Astrocyte (in vitro differentiated cells and primary cell): Measurements from ENCODE around the gene EGLN1. TPM values are rescaled to one million over a fixed set of nuclear protein-coding genes. Genes with fewer than 3 reads are reported as not detected.
A peak's percentile ranks its signal among the peaks of the same experiment; 100 is the strongest.

ENCODE experiments used
- DNase-seq: peaks from one replicate; pipeline ENCODE4 v3.0.0-alpha.2; 2010; ENCODE audit warnings: low read depth
- FAIRE-seq: peaks from 2 replicates; lab custom pipeline; 2011; peaks lifted over from hg19 to GRCh38; lab: Jason Lieb, UNC
- H2AFZ ChIP-seq: 2 replicates; pipeline ENCODE4 v1.6.0; 2012; ENCODE audit warnings: low read depth, low read length, inconsistent platforms
- H3K27ac ChIP-seq: 2 replicates; pipeline ENCODE4 v1.5.1; 2011; ENCODE audit warnings: low read depth, low read length, inconsistent platforms
- H3K27me3 ChIP-seq: 2 replicates; pipeline ENCODE4 v1.6.0; 2011; ENCODE audit warnings: low read length, inconsistent platforms; ENCODE audit not compliant: insufficient read depth
- H3K36me3 ChIP-seq: 2 replicates; pipeline ENCODE4 v1.5.1; 2011; ENCODE audit warnings: low read length, inconsistent platforms; ENCODE audit not compliant: insufficient read depth
- H3K4me1 ChIP-seq: 2 replicates; pipeline ENCODE4 v1.5.1; 2011; ENCODE audit warnings: low read length, inconsistent platforms; ENCODE audit not compliant: insufficient read depth
- H3K4me2 ChIP-seq: 2 replicates; pipeline ENCODE4 v1.6.0; 2012; ENCODE audit warnings: low read length, inconsistent platforms
- H3K4me3 ChIP-seq: 2 replicates; pipeline ENCODE4 v1.5.1; 2011; ENCODE audit warnings: low read depth, mild to moderate bottlenecking, low read length, inconsistent platforms; ENCODE audit not compliant: insufficient read depth
- H3K79me2 ChIP-seq: 2 replicates; pipeline ENCODE4 v1.6.0; 2012; ENCODE audit warnings: mild to moderate bottlenecking, low read length, inconsistent platforms; ENCODE audit not compliant: insufficient read depth
- H3K9ac ChIP-seq: 2 replicates; pipeline ENCODE4 v1.6.0; 2012; ENCODE audit warnings: mild to moderate bottlenecking, low read length, inconsistent platforms
- H3K9me3 ChIP-seq: 2 replicates; pipeline ENCODE4 v1.5.1; 2012; ENCODE audit warnings: low read depth, mild to moderate bottlenecking, low read length, inconsistent platforms; ENCODE audit not compliant: insufficient read depth
- H4K20me1 ChIP-seq: 2 replicates; pipeline ENCODE4 v1.6.0; 2012; ENCODE audit warnings: low read length, inconsistent platforms; ENCODE audit not compliant: insufficient read depth
- H3K27ac Mint-ChIP-seq: one replicate; pipeline ENCODE4 v1.8.0; 2021; ENCODE audit warnings: mild to moderate bottlenecking, mixed read lengths; ENCODE audit not compliant: unreplicated experiment
- H3K27me3 Mint-ChIP-seq: one replicate; pipeline ENCODE4 v1.8.0; 2021; ENCODE audit warnings: low read depth, mixed read lengths; ENCODE audit not compliant: unreplicated experiment
- H3K36me3 Mint-ChIP-seq: one replicate; pipeline ENCODE4 v1.8.0; 2021; ENCODE audit warnings: low read depth, mixed read lengths; ENCODE audit not compliant: unreplicated experiment
- H3K4me1 Mint-ChIP-seq: one replicate; pipeline ENCODE4 v1.8.0; 2021; ENCODE audit warnings: low read depth, mixed read lengths; ENCODE audit not compliant: unreplicated experiment
- H3K4me3 Mint-ChIP-seq: one replicate; pipeline ENCODE4 v1.8.0; 2021; ENCODE audit warnings: mild to moderate bottlenecking, moderate library complexity, mixed read lengths; ENCODE audit not compliant: unreplicated experiment
- H3K9me3 Mint-ChIP-seq: one replicate; pipeline ENCODE4 v1.8.0; 2021; ENCODE audit warnings: mild to moderate bottlenecking, mixed read lengths; ENCODE audit not compliant: unreplicated experiment
- EZH2 ChIP-seq: IDR thresholded peaks from 2 replicates; pipeline ENCODE4 v1.6.1; 2012; ENCODE audit warnings: mild to moderate bottlenecking, low read length, inconsistent platforms; ENCODE audit not compliant: insufficient read depth
- total RNA-seq: library from RNA; stranded (reverse); gene quantifications from 2 replicates; pipeline ENCODE4 v1.2.1, GENCODE V29; 2021
- TF ChIP-seq, protein P1 (sequence below): IDR thresholded peaks from 2 replicates; pipeline ENCODE4 v1.5.1; 2011; ENCODE audit warnings: low read depth, mild to moderate bottlenecking, inconsistent platforms, low read length, moderate library complexity; ENCODE audit not compliant: insufficient read depth

EGLN1 gene
- total RNA-seq, 1 donor from 2014 or later: 34.5 TPM

DNA sequence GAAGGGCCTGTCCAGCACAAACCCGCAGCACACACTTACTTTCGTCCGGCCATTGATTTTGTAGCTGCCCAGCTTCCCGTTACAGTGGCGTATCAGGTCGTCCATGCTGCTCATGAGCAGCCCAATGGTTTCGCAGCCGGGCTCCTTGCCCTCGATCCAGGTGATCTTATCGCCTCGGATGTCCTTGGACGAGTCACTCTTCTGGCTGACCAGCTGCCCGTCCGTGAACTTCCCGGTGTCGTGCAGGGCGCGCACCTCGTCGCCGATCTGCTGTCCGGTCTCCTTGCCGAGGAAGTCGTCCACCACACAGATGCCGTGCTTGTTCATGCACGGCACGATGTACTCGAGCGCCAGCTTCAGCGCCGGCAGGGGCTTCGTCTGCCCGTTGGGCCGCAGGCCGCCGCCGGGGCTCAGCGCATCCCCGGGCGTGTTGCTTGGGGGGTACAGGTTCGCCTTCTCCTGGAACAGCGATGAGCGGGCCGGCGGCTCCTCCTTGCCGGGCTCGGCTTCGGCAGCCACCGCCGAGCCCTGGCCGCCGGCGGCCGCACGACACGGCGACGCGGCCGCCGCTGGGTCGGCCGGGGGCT lies 1.0 kb downstream of the EGLN1 start:
- no peaks in the 10 kb centered on the region for H3K27me3 Mint-ChIP-seq
- Histone ChIP-seq H3K27ac (peak overlapping the region; percentile 81), H3K9me3 (no peaks in the 10 kb centered on the region), H3K36me3 (peaks cover 2% of the 10 kb centered on the region), H3K4me3 (peak overlapping the region; percentile 92), H3K79me2 (peaks cover 53% of the 10 kb centered on the region), H3K4me1 (peaks cover 20% of the 10 kb centered on the region), H3K9ac (peak overlapping the region; percentile 92), H3K4me2 (peak overlapping the region; percentile 97), H2AFZ (peak overlapping the region; percentile 82), H4K20me1 (peaks cover 39% of the 10 kb centered on the region), H3K27me3 (no peaks in the 10 kb centered on the region)
- peaks cover 20% of the 10 kb centered on the region for H3K4me1 Mint-ChIP-seq
- TF ChIP-seq, protein P1, sequence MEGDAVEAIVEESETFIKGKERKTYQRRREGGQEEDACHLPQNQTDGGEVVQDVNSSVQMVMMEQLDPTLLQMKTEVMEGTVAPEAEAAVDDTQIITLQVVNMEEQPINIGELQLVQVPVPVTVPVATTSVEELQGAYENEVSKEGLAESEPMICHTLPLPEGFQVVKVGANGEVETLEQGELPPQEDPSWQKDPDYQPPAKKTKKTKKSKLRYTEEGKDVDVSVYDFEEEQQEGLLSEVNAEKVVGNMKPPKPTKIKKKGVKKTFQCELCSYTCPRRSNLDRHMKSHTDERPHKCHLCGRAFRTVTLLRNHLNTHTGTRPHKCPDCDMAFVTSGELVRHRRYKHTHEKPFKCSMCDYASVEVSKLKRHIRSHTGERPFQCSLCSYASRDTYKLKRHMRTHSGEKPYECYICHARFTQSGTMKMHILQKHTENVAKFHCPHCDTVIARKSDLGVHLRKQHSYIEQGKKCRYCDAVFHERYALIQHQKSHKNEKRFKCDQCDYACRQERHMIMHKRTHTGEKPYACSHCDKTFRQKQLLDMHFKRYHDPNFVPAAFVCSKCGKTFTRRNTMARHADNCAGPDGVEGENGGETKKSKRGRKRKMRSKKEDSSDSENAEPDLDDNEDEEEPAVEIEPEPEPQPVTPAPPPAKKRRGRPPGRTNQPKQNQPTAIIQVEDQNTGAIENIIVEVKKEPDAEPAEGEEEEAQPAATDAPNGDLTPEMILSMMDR: no peak
- TF ChIP-seq EZH2: no peak
- H3K9me3 Mint-ChIP-seq: no peaks in the 10 kb centered on the region
- H3K4me3 Mint-ChIP-seq: peak overlapping the region; percentile 93
- H3K36me3 Mint-ChIP-seq: peaks cover 2% of the 10 kb centered on the region
- DNase-seq (peak; percentile 60), FAIRE-seq (no peak)
- peak overlapping the region; percentile 96 for H3K27ac Mint-ChIP-seq

DNA sequence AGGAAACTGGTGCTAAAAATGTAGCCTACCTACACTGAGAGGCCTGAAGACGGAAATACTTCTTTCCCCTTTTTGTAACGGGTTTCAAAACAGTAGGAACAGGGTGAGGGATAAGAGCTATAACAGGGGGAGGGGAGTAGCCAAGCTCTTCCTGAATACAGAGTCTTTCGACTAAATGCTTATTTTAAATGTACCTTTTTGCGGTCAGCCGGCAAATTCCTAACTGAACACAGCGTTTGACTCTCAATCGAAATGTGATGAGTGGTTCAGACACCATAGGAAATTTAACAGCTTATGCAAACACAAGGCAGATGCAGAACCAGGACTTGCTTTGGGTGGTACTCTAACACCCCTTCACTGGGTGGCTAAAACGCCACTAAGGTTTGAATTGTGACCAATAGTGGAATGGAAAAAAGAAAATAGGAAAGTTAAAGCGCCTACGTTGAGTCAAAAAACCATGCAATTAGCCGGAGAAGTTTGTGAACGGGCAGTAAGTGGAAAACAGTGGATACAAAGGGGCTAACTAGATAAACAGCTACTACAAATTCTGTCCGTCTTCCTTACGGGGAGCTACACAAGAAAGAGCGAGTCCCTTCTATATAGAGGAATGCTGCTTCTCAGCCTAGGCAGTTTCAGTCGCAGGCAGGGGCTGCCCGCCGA lies 1.7 kb downstream of the EGLN1 start:
- peak; percentile 39 for DNase-seq
- Histone ChIP-seq H3K4me2 (peak overlapping the region; percentile 97), H3K4me1 (peaks cover 20% of the 10 kb centered on the region), H3K27me3 (no peaks in the 10 kb centered on the region), H3K36me3 (peaks cover 2% of the 10 kb centered on the region), H4K20me1 (peaks cover 39% of the 10 kb centered on the region), H2AFZ (peak overlapping the region; percentile 82), H3K79me2 (peaks cover 59% of the 10 kb centered on the region), H3K9me3 (no peaks in the 10 kb centered on the region), H3K4me3 (peak overlapping the region; percentile 92), H3K27ac (peak overlapping the region; percentile 81), H3K9ac (peak overlapping the region; percentile 92)
- peaks cover 2% of the 10 kb centered on the region for H3K36me3 Mint-ChIP-seq
- H3K27me3 Mint-ChIP-seq: no peaks in the 10 kb centered on the region
- peak overlapping the region; percentile 96 for H3K27ac Mint-ChIP-seq
- FAIRE-seq: no peak
- H3K4me3 Mint-ChIP-seq: peak overlapping the region; percentile 93
- TF ChIP-seq, protein P1: no peak
- no peak for TF ChIP-seq EZH2
- H3K9me3 Mint-ChIP-seq: no peaks in the 10 kb centered on the region
- H3K4me1 Mint-ChIP-seq: peaks cover 22% of the 10 kb centered on the region
